ENCODE results near the gene NUDC.
"Not testable (repeated sequence)": the region's sequence is repeated elsewhere in the genome, so short reads cannot be mapped to it uniquely, and the experiment has no call there.

NUDC gene

DNA sequence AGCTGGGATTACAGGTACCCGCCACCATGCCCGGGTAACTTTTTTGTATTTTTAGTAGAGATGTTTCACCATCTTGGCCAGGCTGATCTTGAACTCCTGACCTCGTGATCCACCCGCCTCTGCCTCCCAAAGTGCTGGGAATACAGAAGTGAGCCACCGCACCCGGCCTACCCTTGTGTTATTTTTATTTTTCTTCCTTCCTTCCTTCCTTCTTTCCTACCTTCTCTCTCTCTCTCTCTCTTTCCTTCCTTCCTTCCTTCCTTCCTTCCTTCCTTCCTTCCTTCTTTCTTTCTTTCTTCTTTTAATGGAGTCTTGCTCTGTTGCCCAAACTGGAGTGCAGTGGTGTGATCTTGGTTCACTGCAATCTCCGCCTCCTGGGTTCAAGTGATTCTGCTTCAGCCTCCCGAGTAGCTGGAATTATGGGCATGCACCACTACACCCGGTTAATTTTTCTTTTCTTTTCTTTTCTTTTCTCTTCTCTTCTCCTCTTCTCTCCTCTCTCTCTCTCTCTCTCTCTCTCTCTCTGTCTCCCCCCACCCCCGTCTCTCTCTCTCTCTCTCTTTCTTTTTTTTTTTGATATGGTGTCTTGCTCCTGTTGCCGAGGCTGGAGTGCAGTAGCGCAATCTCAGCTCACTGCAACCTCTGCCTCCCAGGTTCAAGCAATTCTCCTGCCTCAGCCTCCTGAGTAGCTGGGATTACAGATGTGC is 68.0 kb downstream of the NUDC start:
- not testable (repeated sequence) for DNase-seq (ENCODE audit: low spot score)

DNA sequence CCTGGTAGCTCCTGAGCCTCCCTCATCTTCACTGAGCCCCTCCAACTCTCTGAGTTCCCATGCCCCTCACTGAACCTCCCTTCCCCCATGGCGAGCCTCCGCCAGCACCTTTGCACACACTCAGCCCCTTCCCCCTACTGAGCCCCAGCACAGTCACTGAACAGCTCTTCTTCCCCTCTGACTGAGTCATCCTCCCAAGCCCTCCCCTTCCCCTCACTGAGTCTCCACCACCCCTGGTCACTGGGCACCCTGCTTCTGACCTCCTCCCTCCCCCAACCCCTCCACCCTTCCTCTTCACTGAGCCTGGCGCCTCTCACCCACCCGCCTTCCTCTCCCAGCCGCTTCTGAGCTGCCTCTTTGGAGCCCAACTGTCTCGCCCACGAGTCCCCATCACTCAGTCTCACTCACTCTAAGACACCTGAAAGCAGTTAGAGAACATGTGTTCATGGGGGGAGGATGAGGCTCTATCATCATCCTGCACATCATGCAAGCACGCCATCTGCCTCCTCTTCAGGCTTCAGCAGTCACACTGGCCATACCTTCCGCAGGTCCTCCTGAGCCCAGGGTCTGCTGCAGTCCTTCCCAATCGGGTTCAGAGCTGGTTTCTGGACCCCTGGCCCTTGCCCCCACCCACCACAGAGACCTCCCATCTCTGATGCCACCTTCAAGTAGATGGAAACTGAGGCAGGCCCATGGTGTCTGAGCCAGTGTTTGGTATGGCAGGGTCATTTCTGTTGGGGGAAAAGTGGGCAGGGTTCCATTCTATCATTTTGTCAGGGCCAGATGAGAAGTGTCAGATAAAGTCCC is 70.0 kb downstream of the NUDC start:
- DNase-seq (ENCODE audit: low spot score) = no peak

GRCh38 chr1:26993237-26994019 is 71.9 kb downstream of the NUDC start, which contains the start of gene TRNP1:
Gene TRNP1, plus strand, starts transcription at chr1:26993692. Its CDS starts 95 bp downstream, at chr1:26993787.
- DNase-seq (ENCODE audit: low spot score) = peak; percentile 68

GRCh38 chr1:26994020-26994786 is 72.7 kb downstream of the NUDC start:
- DNase-seq (ENCODE audit: low spot score) = no peak

GRCh38 chr1:26994787-26995517 is 73.4 kb downstream of the NUDC start:
- DNase-seq (ENCODE audit: low spot score) = no peak

- no peak for DNase-seq (ENCODE audit: low spot score)
Observed at GRCh38 chr1:26996024-26996423, 74.5 kb downstream of the NUDC start.
